Erythroblast (primary cell): Measurements from ENCODE around the gene ZNF653.
"Not testable (repeated sequence)": the region's sequence is repeated elsewhere in the genome, so short reads cannot be mapped to it uniquely, and the experiment has no call there.

ENCODE experiments used
- DNase-seq, 2 experiments: peaks; one replicate each; lab custom pipeline; 2025; lab: John Stamatoyannopoulos, UW
- GATA1 ChIP-seq: IDR thresholded peaks from 2 replicates; pipeline ENCODE4 v1.6.1; 2011; ENCODE audit warnings: low read depth, mild to moderate bottlenecking, control low read depth, low read length, moderate library complexity
- POLR2A ChIP-seq: IDR thresholded peaks from 2 replicates; pipeline ENCODE4 v1.6.1; 2011; ENCODE audit warnings: mild to moderate bottlenecking, low read length

Gene ZNF653

DNA sequence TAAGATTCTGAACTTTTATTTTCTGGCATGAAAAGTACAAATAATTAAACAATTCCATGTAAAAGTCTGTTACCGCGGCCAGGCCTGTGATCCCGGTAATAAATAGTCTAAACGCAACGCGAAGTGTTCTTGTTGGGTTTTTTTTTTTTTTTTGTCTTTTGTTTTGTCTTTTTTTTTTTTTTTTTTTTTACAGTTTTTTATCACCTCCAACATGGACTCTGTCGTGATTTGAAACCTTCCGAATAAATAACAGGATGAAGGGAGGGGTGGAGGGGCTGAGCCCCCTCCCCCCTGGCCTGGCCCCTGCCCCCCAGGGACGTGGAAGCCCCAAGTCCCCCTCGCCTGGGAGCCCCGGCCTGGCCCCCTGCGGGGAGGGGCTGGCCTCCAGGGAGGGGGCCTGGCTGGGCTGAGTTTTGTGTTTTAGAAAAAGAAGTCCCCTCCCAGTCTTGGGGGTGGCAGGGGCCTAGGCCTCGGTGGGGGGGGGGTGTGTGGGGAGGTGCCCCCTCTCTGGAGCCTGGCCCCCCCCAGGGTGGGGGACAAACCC is 54.2 kb downstream of the ZNF653 start:
- DNase-seq: no peak
- TF ChIP-seq GATA1 (no peak), POLR2A (no peak)

- no peak for TF ChIP-seq POLR2A
- no peak for TF ChIP-seq GATA1
- no peak for DNase-seq
Measured at GRCh38 chr19:11450570-11451326, 54.9 kb downstream of the ZNF653 start.

DNA sequence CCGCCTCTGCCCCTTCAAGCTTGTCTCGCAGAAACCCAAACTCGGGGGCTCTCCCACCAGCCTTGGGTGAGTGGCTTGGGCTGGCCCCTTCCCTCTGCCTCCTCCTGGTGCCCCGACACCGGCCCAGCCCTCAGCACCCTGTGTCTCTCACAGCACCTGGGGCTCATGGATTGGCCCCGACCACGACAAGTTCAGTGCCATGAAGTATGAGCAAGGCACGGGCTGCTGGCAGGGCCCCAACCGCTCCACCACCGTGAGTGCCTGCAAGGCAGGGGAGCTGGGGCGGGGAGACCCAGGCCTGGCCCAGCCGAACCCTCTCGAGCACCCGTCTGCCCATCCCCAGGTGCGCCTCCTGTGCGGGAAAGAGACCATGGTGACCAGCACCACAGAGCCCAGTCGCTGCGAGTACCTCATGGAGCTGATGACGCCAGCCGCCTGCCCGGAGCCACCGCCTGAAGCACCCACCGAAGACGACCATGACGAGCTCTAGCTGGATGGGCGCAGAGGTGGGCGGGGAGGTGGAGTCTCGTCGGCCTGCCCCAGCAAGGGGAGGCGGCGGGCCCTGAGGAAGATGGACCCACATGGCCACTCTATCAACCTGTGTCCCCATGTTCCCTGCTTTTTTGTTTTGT is 56.6 kb downstream of the ZNF653 start:
- TF ChIP-seq GATA1 (no peak), POLR2A (no peak)
- DNase-seq: no peak

GRCh38 chr19:11448410-11448809 is 57.2 kb downstream of the ZNF653 start:
- no peak for TF ChIP-seq GATA1
- no peak for TF ChIP-seq POLR2A
- no peak for DNase-seq

DNA sequence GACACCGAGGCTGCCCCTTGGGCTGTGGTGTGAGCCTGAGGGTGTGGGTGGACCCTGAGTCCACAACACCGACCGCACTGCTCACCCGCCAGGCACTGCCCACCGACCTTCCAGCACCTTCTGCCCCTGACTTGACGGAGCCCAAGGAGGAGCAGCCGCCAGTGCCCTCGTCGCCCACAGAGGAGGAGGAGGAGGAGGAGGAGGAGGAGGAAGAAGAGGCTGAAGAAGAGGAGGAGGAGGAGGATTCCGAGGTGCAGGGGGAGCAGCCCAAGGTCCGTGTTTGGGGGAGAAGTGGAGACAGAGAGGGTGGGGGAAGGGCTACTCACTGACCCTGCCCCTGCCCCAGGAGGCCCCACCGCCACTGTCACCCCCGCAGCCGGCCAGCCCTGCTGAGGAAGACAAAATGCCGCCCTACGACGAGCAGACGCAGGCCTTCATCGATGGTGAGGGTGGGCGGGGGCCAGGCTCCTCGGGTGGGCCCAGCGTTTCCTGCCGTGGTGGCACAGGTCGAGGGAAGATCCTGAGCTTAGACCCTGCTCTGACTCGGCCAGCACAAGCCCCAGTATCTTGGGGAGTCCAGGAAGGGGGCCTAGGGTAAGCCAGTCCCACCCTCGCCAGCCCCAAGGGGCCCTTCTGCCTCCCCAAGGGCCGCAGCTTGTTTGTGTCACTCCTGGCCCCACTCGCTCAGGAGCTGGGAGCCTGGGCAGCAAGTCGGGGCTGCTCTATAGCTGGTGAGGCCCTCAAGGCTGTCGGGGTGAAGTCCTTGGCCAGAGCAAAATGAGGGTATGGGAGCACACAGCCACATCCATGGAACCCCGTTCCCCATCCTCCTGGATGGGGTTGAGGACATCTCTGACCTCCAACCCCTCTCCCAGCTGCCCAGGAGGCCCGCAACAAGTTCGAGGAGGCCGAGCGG is 58.0 kb downstream of the ZNF653 start:
- TF ChIP-seq POLR2A: no peak
- TF ChIP-seq GATA1: no peak
- no peak for DNase-seq

DNA sequence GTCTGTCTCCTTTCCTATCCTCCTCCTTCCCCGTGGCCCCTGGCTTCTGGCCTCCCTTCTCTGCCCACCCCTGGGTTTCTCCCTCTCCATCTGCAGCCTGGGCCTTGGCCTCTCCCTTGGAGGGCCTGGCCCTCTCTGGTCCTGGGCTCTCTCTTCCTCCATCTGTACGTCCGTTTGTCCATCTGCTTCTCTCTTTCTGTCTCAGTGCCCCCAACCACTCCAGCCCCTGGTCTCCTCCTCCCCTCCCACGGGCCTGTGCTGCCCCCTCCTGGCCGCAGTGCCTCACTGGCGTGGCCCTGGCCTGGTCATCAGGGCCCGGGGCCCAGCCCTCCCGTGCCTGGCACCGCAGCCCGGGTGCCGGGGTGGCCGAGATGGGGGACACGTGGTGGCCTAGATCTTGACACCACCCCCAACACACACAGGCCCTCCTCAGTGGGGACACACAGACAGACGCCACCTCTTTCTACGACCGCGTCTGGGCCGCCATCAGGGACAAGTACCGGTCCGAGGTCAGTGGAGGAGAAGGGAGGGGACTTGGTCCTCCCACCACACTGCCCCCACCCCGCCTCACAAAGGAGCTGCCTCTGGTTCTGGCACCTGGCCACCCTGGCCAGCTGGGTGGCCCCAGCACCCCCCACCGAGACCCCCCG is 58.9 kb downstream of the ZNF653 start:
- TF ChIP-seq POLR2A: no peak
- no peak for TF ChIP-seq GATA1
- peak; percentile 54 to 77 for DNase-seq

DNA sequence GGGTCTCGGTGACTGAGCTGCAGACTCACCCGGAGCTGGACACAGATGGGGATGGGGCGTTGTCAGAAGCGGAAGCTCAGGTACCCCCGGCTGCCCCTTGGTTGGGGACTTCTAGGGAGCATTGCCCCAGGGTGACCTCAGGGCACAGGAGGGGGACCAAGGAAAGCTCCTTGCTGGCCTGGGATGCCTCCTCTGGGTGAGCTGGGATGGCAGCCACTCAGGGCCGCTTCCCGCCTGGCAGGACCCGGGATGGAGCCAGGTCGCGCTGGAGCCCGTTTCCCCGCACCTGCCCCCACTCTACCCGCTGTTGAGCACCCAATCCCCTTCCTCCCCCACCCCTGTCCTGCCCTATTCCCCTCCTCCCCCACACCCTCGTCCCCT is 59.4 kb downstream of the ZNF653 start:
- DNase-seq: no peak
- TF ChIP-seq GATA1 (no peak), POLR2A (no peak)

- TF ChIP-seq POLR2A (no peak), GATA1 (no peak)
- no peak for DNase-seq
Measured at GRCh38 chr19:11445141-11445540, 60.5 kb downstream of the ZNF653 start.

- DNase-seq: no peak
- no peak for TF ChIP-seq POLR2A
- TF ChIP-seq GATA1: no peak
Measured at GRCh38 chr19:11444059-11444458, 61.6 kb downstream of the ZNF653 start.

- TF ChIP-seq POLR2A (no peak), GATA1 (no peak)
Measured at GRCh38 chr19:11437955-11438354, 67.7 kb downstream of the ZNF653 start.

GRCh38 chr19:11435833-11436313 is 69.8 kb downstream of the ZNF653 start:
- TF ChIP-seq GATA1 (no peak), POLR2A (peak; percentile 32)
- DNase-seq: peak; percentile 65 to 66

More at GRCh38 chr19:11437955-11438354, 67.7 kb downstream of the ZNF653 start:
- DNase-seq: no peak

GRCh38 chr19:11435057-11435832 is 70.4 kb downstream of the ZNF653 start, which contains the start of the genes ODAD3 and PRKCSH:
TSS of gene ODAD3 (minus strand) at chr19:11435121. CDS start at chr19:11435016, 105 bp downstream.
TSS of gene PRKCSH (plus strand) at chr19:11435635. CDS start at chr19:11436118, 483 bp downstream.
- DNase-seq: peak; percentile 100
- TF ChIP-seq POLR2A: peak; percentile 66
- no peak for TF ChIP-seq GATA1

- TF ChIP-seq POLR2A (no peak), GATA1 (no peak)
- no peak for DNase-seq
Measured at GRCh38 chr19:11434703-11435056, 71.0 kb downstream of the ZNF653 start.

DNA sequence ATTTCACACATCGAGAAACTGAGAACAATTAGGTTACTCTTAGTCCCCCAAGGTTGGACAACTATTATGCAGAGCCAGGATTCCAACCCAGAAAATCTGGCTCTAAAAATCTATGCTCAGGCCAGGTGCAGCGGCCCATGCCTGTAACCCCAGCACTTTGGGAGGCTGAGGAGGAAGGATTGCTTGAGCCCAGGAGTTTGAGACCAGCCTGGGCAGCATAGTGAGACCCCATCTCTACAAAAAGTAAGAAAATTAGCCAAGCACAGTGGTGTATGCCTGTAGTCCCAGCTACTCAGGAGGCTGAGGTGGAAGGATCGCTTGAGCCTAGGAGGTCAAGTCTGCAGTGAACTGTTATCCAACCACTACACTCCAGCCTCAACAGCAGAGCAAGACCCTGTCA is 72.1 kb downstream of the ZNF653 start:
- not testable (repeated sequence) for DNase-seq
